ENCODE results near the gene DDC. TPM values are rescaled to one million over a fixed set of nuclear protein-coding genes. Genes with fewer than 3 reads are reported as not detected.

Gene DDC
- total RNA-seq, 4 donors from 2014 or later, result 0.24 to 1.3 TPM; not detected in 2

- ATAC-seq (peak in 1 of 2 donors; percentile 27), DNase-seq (no peak)
- Histone ChIP-seq H3K27ac (no peak overlapping the region), H3K4me1 (no peaks in the 10 kb centered on the region), H3K4me3 (no peak overlapping the region), H3K27me3 (no peaks in the 10 kb centered on the region), H3K36me3 (no peaks in the 10 kb centered on the region), H3K9me3 (no peaks in the 10 kb centered on the region)
- in situ Hi-C loops (cut with MboI; ENCODE audit: low sequenced_read_pairs in 4 of 4) (no loop called here), intact Hi-C loops (cut with DNase I; ENCODE audit: low total_unique reads) (no loop called here)
- TF ChIP-seq CTCF (IDR thresholded peaks at IDR 0.05 in 4 of 5, conservative IDR thresholded peaks at IDR 0.05 in 1 of 5), result no peak
- TF ChIP-seq POLR2A (IDR thresholded peaks at IDR 0.05), result no peak
Observed at GRCh38 chr7:50564171-50564570, 1.0 kb downstream of the DDC start.

GRCh38 chr7:50562136-50562535 lies 3.1 kb downstream of the DDC start:
- intact Hi-C loops (cut with DNase I; ENCODE audit: low total_unique reads) (no loop called here), in situ Hi-C loops (cut with MboI; ENCODE audit: low sequenced_read_pairs in 4 of 4) (no loop called here)
- Histone ChIP-seq H3K27ac (no peak overlapping the region), H3K4me1 (no peaks in the 10 kb centered on the region), H3K4me3 (no peak overlapping the region), H3K36me3 (no peaks in the 10 kb centered on the region), H3K9me3 (no peaks in the 10 kb centered on the region), H3K27me3 (no peaks in the 10 kb centered on the region)
- TF ChIP-seq POLR2A (IDR thresholded peaks at IDR 0.05), result no peak
- TF ChIP-seq CTCF (IDR thresholded peaks at IDR 0.05 in 4 of 5, conservative IDR thresholded peaks at IDR 0.05 in 1 of 5), result no peak
- ATAC-seq (no peak), DNase-seq (no peak)

- no peak for TF ChIP-seq POLR2A (IDR thresholded peaks at IDR 0.05)
- no peak for TF ChIP-seq CTCF (IDR thresholded peaks at IDR 0.05 in 4 of 5, conservative IDR thresholded peaks at IDR 0.05 in 1 of 5)
- no peaks in the 10 kb centered on the region for H3K9me3 ChIP-seq
- H3K27me3 ChIP-seq, result no peaks in the 10 kb centered on the region
- DNase-seq (no peak), ATAC-seq (no peak)
- H3K4me3 ChIP-seq, result no peak overlapping the region
- no peaks in the 10 kb centered on the region for H3K36me3 ChIP-seq
- in situ Hi-C loops (cut with MboI; ENCODE audit: low sequenced_read_pairs in 4 of 4) (no loop called here), intact Hi-C loops (cut with DNase I; ENCODE audit: low total_unique reads) (no loop called here)
- no peaks in the 10 kb centered on the region for H3K4me1 ChIP-seq
- H3K27ac ChIP-seq, result no peak overlapping the region
Observed at GRCh38 chr7:50560865-50561351, 4.3 kb downstream of the DDC start.

GRCh38 chr7:50559881-50560280 lies 5.3 kb downstream of the DDC start:
- Histone ChIP-seq H3K4me3 (no peak overlapping the region), H3K36me3 (no peaks in the 10 kb centered on the region), H3K4me1 (no peaks in the 10 kb centered on the region), H3K9me3 (no peaks in the 10 kb centered on the region), H3K27me3 (no peaks in the 10 kb centered on the region), H3K27ac (no peak overlapping the region)
- ATAC-seq (no peak), DNase-seq (no peak)
- TF ChIP-seq CTCF (IDR thresholded peaks at IDR 0.05 in 4 of 5, conservative IDR thresholded peaks at IDR 0.05 in 1 of 5) (no peak), POLR2A (IDR thresholded peaks at IDR 0.05) (no peak)
- in situ Hi-C loops (cut with MboI; ENCODE audit: low sequenced_read_pairs in 4 of 4), result no loop called here
- intact Hi-C loops (cut with DNase I; ENCODE audit: low total_unique reads), result no loop called here
